ENCODE data around the gene TEAD2.
A peak's percentile ranks its signal among the peaks of the same experiment; 100 is the strongest.
"Not testable (repeated sequence)": the region's sequence is repeated elsewhere in the genome, so short reads cannot be mapped to it uniquely, and the experiment has no call there.

TEAD2 gene

DNA sequence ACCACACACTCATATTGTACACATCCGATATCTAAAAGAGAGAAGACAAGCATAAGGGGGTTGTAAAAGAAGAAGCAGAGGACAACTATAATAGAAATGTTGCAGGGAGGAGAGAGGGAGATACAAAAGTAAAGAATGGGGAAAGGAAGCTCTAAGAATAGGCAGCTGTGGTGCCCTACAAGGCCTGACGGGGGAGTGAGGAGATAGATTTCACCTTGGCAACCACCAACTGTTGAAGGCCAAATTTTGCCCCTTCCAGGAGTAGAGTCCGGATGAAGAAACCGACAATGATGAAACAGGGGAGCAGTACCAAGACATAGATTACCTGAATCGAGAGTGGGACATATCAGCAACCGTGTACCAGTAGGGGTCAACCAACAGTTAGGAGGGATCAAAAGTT, 53.1 kb downstream of the TEAD2 start:
- Mint-ChIP-seq H3K27me3 (ENCODE audit: low read depth, poor library complexity) (peaks cover 12% of the 10 kb centered on the region), H3K36me3 (ENCODE audit: low read depth) (peaks cover 58% of the 10 kb centered on the region), H3K4me3 (no peak overlapping the region), H3K9me3 (peaks cover 4% of the 10 kb centered on the region), H3K27ac (peak overlapping the region; percentile 0), H3K4me1 (no peaks in the 10 kb centered on the region)
- no peak for DNase-seq
- TF ChIP-seq, protein P1, sequence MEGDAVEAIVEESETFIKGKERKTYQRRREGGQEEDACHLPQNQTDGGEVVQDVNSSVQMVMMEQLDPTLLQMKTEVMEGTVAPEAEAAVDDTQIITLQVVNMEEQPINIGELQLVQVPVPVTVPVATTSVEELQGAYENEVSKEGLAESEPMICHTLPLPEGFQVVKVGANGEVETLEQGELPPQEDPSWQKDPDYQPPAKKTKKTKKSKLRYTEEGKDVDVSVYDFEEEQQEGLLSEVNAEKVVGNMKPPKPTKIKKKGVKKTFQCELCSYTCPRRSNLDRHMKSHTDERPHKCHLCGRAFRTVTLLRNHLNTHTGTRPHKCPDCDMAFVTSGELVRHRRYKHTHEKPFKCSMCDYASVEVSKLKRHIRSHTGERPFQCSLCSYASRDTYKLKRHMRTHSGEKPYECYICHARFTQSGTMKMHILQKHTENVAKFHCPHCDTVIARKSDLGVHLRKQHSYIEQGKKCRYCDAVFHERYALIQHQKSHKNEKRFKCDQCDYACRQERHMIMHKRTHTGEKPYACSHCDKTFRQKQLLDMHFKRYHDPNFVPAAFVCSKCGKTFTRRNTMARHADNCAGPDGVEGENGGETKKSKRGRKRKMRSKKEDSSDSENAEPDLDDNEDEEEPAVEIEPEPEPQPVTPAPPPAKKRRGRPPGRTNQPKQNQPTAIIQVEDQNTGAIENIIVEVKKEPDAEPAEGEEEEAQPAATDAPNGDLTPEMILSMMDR (IDR thresholded peaks at IDR 0.05) = no peak

DNA sequence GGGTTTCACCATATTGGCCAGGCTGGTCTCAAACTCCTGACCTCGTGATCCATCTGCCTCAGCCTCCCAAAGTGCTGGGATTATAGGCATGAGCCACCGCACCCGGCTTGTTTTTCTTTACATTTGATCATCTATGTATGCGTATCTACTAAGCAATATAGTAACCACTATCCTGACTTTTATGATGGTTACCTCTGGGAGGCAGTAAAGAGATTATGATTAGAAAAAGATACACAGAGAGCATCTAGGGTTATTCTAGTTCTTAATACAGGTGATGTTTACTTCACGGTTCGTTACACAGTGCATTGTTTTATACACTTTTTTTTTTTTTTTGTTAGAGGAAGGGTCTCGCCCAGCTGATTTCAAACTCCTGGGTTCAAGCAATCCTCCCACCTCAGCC, 55.5 kb downstream of the TEAD2 start:
- not testable (repeated sequence) for DNase-seq; H3K27me3 Mint-ChIP-seq (ENCODE audit: low read depth, poor library complexity); H3K4me3 Mint-ChIP-seq; H3K4me1 Mint-ChIP-seq; H3K27ac Mint-ChIP-seq
- H3K9me3 Mint-ChIP-seq = peaks cover 17% of the 10 kb centered on the region
- peaks cover 64% of the 10 kb centered on the region for H3K36me3 Mint-ChIP-seq (ENCODE audit: low read depth)

DNA sequence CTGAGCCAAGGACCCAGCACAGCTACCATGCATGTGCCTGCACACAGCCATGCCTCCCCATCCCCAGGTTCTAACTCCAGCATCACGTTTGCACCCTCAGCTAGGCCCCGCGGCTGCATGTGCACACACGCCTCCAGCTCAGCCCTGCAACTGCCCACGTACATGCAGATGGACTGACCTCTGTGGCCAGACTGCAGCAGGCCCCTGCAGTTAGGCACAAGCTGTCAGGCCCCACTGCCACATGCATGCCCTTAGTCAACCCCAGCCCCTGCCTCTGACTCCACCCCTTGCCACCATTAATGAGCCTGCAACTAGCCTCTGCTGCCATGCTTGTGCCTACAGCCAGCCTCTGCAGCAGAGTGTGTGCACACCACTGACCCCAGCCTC, 60.4 kb downstream of the TEAD2 start:
- Mint-ChIP-seq H3K4me3 (no peak overlapping the region), H3K27ac (no peak overlapping the region), H3K36me3 (ENCODE audit: low read depth) (peaks cover 36% of the 10 kb centered on the region), H3K27me3 (ENCODE audit: low read depth, poor library complexity) (peaks cover 9% of the 10 kb centered on the region), H3K4me1 (no peaks in the 10 kb centered on the region), H3K9me3 (peaks cover 17% of the 10 kb centered on the region)
- TF ChIP-seq, protein P1 (IDR thresholded peaks at IDR 0.05) = no peak
- DNase-seq = no peak

DNA sequence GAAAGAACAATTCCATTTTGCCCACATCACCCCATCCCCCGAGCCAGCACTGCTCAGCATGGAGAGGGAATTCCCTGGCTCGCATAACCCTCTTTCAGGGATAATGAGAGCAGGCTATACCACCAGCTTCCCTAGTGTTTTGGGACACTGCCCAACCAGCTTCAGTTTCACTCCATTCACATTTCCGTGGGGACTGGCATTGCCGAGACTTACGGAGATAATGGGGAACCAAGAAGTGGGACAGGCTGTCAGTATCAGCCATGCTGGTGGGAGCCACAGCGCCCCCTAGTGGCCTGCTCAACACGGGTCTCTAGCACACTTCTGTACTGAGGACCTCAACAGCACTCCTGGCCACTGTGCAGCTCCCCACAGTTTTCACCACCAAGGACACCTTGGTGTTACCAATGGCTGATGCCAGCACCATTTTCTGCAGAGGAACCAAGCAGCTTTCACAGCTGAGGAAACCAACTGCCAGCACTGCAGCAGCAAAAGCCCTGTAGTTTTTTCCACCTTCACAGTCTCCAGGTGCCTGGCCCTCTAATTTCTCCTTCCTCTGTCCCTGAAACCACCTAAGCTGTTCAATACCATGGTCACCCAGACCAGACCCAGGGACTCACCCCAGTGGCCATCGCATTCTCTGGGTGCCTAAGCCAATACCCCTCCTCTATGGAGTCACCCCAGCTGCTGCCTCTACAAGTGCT, 60.9 kb downstream of the TEAD2 start:
- Mint-ChIP-seq H3K4me3 (no peak overlapping the region), H3K27ac (no peak overlapping the region), H3K4me1 (no peaks in the 10 kb centered on the region), H3K9me3 (peaks cover 17% of the 10 kb centered on the region), H3K36me3 (ENCODE audit: low read depth) (peaks cover 36% of the 10 kb centered on the region), H3K27me3 (ENCODE audit: low read depth, poor library complexity) (peaks cover 9% of the 10 kb centered on the region)
- TF ChIP-seq, protein P1 (IDR thresholded peaks at IDR 0.05) = peak; percentile 93
- DNase-seq = peak; percentile 87

DNA sequence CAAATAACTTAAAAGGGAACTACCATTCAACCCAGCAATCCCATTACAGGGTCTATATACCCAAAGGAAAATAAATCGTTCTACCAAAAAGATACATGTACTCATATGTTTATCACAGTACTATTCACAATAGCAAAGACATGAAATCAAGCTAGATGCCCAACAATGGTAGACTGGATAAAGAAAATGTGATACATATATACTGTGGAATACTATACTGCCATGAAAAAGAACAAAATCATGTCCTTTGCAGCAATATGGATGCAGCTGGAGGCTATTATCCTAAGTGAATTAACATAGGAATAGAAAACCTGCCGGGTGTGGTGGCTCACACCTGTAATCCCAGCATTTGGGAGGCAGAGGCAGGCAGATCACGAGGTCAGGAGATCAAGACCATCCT, 63.6 kb downstream of the TEAD2 start:
- H3K9me3 Mint-ChIP-seq = not testable (repeated sequence)

DNA sequence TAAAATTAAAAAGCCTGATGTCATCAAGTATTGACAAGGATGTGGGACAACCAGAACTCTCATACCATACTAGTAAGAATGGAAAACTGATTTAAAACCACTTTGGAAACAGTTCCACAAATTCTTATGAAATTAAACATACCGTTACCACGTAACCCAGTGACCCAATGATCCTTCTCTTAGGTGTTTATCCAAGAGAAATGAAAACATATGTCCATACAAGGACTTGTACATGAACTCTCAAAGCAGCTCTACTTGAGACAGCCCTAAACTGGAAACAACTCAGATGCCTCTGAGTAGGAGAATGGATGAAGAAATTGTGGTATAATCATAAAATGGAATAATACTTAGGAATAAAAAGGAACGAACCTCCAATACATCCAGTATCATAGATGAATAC, 64.8 kb downstream of the TEAD2 start:
- Mint-ChIP-seq H3K27ac (no peak overlapping the region), H3K27me3 (ENCODE audit: low read depth, poor library complexity) (no peaks in the 10 kb centered on the region), H3K9me3 (peaks cover under 1% of the 10 kb centered on the region), H3K4me1 (peaks cover 12% of the 10 kb centered on the region), H3K4me3 (no peak overlapping the region), H3K36me3 (ENCODE audit: low read depth) (peaks cover 1% of the 10 kb centered on the region)
- DNase-seq = no peak
- TF ChIP-seq, protein P1 (IDR thresholded peaks at IDR 0.05) = no peak

More for the DNA sequence above, 63.6 kb downstream of the TEAD2 start:
- not testable (repeated sequence) for H3K27ac Mint-ChIP-seq; H3K27me3 Mint-ChIP-seq (ENCODE audit: low read depth, poor library complexity); H3K4me3 Mint-ChIP-seq; DNase-seq
- peaks cover 12% of the 10 kb centered on the region for H3K4me1 Mint-ChIP-seq
- peaks cover 11% of the 10 kb centered on the region for H3K36me3 Mint-ChIP-seq (ENCODE audit: low read depth)

DNA sequence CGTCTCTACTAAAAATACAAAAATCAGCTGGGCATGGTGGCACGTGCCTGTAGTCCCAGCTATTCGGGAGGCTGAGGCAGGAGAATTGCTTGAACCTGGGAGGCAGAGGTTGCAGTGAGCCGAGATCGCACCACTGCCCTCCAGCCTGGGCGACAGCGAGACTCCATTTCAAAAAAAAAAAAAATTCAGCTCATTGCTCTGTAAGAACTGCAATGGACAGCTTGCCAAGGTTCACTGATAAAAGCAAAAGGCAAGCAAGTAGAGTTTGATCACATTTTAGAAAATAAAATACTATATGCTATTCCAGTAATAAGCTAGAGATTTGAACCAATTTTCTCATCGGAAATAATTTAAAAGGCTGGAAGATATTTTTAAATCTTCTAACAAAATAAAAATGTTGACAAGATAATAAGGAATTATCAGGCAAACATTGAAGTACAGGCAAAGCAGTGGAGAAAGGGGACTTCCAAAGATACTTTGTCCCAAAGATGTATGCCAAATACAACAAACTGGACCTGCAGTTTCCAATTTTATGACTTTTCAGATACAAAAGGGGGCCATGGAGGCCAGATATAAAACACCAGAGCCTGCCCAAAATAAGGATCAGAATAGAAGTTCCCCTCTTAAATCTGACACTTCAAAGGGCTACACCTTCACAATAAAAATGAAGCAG, 66.9 kb downstream of the TEAD2 start:
- TF ChIP-seq, protein P1 (IDR thresholded peaks at IDR 0.05) = no peak

More for the DNA sequence above, 66.9 kb downstream of the TEAD2 start:
- no peaks in the 10 kb centered on the region for H3K9me3 Mint-ChIP-seq
- H3K4me1 Mint-ChIP-seq = peaks cover 12% of the 10 kb centered on the region
- no peaks in the 10 kb centered on the region for H3K36me3 Mint-ChIP-seq (ENCODE audit: low read depth)
- no peak overlapping the region for H3K4me3 Mint-ChIP-seq
- no peak for DNase-seq
- no peaks in the 10 kb centered on the region for H3K27me3 Mint-ChIP-seq (ENCODE audit: low read depth, poor library complexity)
- no peak overlapping the region for H3K27ac Mint-ChIP-seq

Measured in nephron progenitor cell (in vitro differentiated cells).